PFSK-1 (cell line): Measurements from ENCODE around the gene SLC22A12.

ENCODE experiments used
- FOXP2 ChIP-seq: optimal IDR thresholded peaks from 2 replicates; pipeline ENCODE3; 2011; ENCODE audit warnings: borderline replicate concordance, control low read depth, inconsistent platforms; ENCODE audit not compliant: insufficient read depth; ENCODE audit errors: extremely low read length, extremely low read depth
- POLR2AphosphoS5 ChIP-seq: IDR thresholded peaks from 2 replicates; pipeline ENCODE4 v1.6.1; 2012; ENCODE audit warnings: low read depth, mild to moderate bottlenecking, control low read depth, low read length, moderate library complexity
- SIN3A ChIP-seq: IDR thresholded peaks from 2 replicates; pipeline ENCODE4 v1.6.1; 2012; ENCODE audit warnings: mild to moderate bottlenecking, low read length, moderate library complexity, borderline replicate concordance; ENCODE audit not compliant: insufficient read depth
- TAF1 ChIP-seq: IDR thresholded peaks from 2 replicates; pipeline ENCODE4 v1.6.1; 2012; ENCODE audit warnings: low read length, control low read depth, borderline replicate concordance; ENCODE audit not compliant: insufficient read depth
- TF ChIP-seq, protein P1 (sequence below), 2 experiments: IDR thresholded peaks; 2 replicates each; pipeline versions ENCODE4 v1.6.1 to v1.8.0; 2011 to 2012; ENCODE audit warnings: low read depth in 2 of 2, low read length in 2 of 2, control low read depth in 1 of 2, inconsistent platforms in 1 of 2, mild to moderate bottlenecking in 1 of 2, moderate library complexity in 1 of 2; ENCODE audit not compliant: insufficient read depth in 1 of 2

The SLC22A12 gene

DNA sequence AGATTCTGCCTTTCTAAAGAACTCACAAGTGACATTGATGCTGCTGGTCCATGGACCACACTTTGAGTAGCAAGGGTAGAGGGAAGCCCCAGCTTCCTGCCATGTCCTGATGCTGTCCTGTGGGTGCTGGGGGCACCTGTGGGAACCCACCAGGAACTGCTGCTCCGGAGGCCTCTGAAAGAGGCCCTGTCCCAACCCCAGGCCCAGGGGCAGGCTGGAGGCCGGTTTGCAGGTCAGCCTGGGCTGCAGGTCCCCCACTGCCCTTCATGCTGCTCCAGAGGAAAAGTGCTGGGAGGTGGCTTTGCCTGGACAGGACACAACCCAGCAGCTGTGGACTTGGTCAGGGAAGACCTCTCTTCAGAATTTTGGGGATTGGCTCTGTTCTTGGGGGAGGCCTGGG, 44.8 kb upstream of the SLC22A12 start:
- TF ChIP-seq SIN3A (no peak), POLR2AphosphoS5 (no peak), TAF1 (no peak), FOXP2 (no peak)
- TF ChIP-seq, protein P1, sequence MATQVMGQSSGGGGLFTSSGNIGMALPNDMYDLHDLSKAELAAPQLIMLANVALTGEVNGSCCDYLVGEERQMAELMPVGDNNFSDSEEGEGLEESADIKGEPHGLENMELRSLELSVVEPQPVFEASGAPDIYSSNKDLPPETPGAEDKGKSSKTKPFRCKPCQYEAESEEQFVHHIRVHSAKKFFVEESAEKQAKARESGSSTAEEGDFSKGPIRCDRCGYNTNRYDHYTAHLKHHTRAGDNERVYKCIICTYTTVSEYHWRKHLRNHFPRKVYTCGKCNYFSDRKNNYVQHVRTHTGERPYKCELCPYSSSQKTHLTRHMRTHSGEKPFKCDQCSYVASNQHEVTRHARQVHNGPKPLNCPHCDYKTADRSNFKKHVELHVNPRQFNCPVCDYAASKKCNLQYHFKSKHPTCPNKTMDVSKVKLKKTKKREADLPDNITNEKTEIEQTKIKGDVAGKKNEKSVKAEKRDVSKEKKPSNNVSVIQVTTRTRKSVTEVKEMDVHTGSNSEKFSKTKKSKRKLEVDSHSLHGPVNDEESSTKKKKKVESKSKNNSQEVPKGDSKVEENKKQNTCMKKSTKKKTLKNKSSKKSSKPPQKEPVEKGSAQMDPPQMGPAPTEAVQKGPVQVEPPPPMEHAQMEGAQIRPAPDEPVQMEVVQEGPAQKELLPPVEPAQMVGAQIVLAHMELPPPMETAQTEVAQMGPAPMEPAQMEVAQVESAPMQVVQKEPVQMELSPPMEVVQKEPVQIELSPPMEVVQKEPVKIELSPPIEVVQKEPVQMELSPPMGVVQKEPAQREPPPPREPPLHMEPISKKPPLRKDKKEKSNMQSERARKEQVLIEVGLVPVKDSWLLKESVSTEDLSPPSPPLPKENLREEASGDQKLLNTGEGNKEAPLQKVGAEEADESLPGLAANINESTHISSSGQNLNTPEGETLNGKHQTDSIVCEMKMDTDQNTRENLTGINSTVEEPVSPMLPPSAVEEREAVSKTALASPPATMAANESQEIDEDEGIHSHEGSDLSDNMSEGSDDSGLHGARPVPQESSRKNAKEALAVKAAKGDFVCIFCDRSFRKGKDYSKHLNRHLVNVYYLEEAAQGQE (IDR thresholded peaks at IDR 0.05; ENCODE audit: insufficient read depth in 1 of 2, low read depth in 2 of 2, low read length in 2 of 2), result no peak

DNA sequence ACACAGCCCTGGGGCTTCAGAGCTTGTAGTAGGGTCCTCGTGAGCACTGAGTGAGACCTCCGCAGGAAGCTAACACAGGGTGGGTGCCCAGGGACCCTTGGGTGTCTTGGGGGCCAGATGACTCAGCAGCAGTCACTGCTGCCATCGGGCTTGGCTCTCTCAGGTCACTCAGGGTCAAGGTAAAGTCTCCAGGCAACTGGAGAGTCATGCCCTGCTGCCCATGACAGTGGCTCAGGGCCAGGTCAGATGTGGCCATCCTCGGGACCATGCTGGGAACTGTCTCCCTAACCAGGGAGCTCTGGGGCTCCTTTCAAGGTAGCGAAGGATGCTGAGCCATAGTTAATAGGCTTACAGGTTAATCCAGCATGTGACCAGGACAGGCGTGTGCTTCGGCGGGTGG, 44.4 kb upstream of the SLC22A12 start:
- TF ChIP-seq FOXP2 (no peak), TAF1 (no peak), POLR2AphosphoS5 (no peak), SIN3A (no peak)
- TF ChIP-seq, protein P1 (IDR thresholded peaks at IDR 0.05; ENCODE audit: insufficient read depth in 1 of 2, low read depth in 2 of 2, low read length in 2 of 2), result no peak

- TF ChIP-seq SIN3A, result no peak
- TF ChIP-seq POLR2AphosphoS5, result no peak
- TF ChIP-seq, protein P1 (IDR thresholded peaks at IDR 0.05; ENCODE audit: insufficient read depth in 1 of 2, low read depth in 2 of 2, low read length in 2 of 2), result no peak
- TF ChIP-seq FOXP2, result no peak
- TF ChIP-seq TAF1, result no peak
Observed at GRCh38 chr11:64549969-64550368, 41.1 kb upstream of the SLC22A12 start.

DNA sequence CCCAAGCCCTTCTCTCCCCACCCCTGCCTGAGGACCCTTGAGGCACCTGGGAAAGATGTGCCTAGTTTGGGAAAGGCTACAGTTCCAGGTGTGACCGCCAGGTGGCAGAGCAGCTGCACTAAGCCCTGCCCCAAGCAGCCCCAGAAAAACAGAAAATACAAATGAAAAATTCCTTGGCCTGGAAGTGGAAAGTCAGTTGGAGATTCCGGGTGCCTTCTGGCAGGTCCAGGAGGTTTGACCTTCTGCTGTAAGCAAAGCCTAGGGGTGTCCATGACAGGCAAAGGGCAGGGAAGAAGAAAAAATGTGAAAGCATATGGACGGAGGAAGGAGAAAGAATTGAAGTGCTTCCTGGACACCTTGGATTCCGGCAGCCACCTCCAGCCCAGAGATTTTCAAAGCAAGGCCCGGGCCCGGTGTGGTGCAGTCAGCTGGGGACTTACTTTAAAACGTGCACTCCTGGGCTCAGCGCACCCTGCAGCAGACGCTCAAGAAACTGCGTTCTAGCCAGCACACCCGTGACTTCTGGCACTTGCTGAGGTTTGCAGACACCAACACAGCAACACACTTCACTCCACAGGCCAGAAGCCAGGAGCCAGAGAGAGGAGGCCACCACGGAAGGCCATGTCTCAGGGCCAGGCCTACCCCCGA, 37.3 kb upstream of the SLC22A12 start:
- TF ChIP-seq, protein P1 (IDR thresholded peaks at IDR 0.05; ENCODE audit: insufficient read depth in 1 of 2, low read depth in 2 of 2, low read length in 2 of 2), result no peak
- TF ChIP-seq TAF1, result no peak
- no peak for TF ChIP-seq SIN3A
- no peak for TF ChIP-seq POLR2AphosphoS5
- no peak for TF ChIP-seq FOXP2
